Panc1 (cell line): ENCODE measurements around the gene OR6Y1. TPM values are rescaled to one million over a fixed set of nuclear protein-coding genes. Genes with fewer than 3 reads are reported as not detected.

Source experiments
- ATAC-seq: fragments of 200-7000 bp; cut with Tn5 transposase; 2 replicates; pipeline ENCODE4 v1.9.1; 2020; ENCODE audit warnings: mild to moderate bottlenecking, moderate library complexity
- BruUV-seq: library from RNA; stranded (reverse); fragments of 400-500 nt; replicated peaks from 2 replicates; lab custom pipeline; 2021; lab: Mats Ljungman, UMichigan
- CTCF ChIA-PET: fragments of 300-600 bp; sonication (Branson Sonifier 250); formaldehyde crosslinking; loops from one replicate; lab custom pipeline; 2022; ENCODE audit warnings: antibody characterized with exemption; lab: Charles Lee
- POLR2A ChIA-PET: fragments of 300-600 bp; sonication (Branson Sonifier 250); formaldehyde crosslinking; loops from one replicate; lab custom pipeline; 2022; ENCODE audit warnings: antibody characterized with exemption; lab: Charles Lee
- DNase-seq: peaks from one replicate; pipeline ENCODE4 v3.0.0-alpha.2; 2010; ENCODE audit warnings: low read depth, low spot score
- H3K27ac ChIP-seq: 2 replicates; pipeline ENCODE4 v1.5.1; 2011; ENCODE audit warnings: mild to moderate bottlenecking, low read length, inconsistent platforms
- H3K27me3 ChIP-seq: fragments of 200-500 bp; sonication (Bioruptor generic); 2 replicates; pipeline ENCODE4 v1.6.0; 2014; ENCODE audit warnings: low read length, inconsistent platforms; ENCODE audit not compliant: control insufficient read depth, insufficient read depth
- H3K36me3 ChIP-seq: fragments of 200-500 bp; sonication (Bioruptor generic); 2 replicates; pipeline ENCODE4 v1.5.1; 2014; ENCODE audit warnings: inconsistent platforms, mild to moderate bottlenecking, low read length, moderate library complexity; ENCODE audit not compliant: control insufficient read depth, insufficient read depth
- H3K4me1 ChIP-seq: 2 replicates; pipeline ENCODE4 v1.5.1; 2011; ENCODE audit warnings: inconsistent platforms, mild to moderate bottlenecking, low read length, moderate library complexity; ENCODE audit not compliant: control insufficient read depth, insufficient read depth
- H3K4me3 ChIP-seq, 2 experiments: 2 replicates each; pipeline ENCODE4 v1.5.1; 2011 to 2012; ENCODE audit warnings: low read depth in 2 of 2, low read length in 2 of 2, mild to moderate bottlenecking in 2 of 2, inconsistent platforms in 1 of 2, moderate library complexity in 1 of 2
- H3K9me3 ChIP-seq: fragments of 200-500 bp; sonication (Bioruptor generic); 2 replicates; pipeline ENCODE4 v1.5.1; 2014; ENCODE audit warnings: low read depth, mild to moderate bottlenecking, inconsistent platforms, low read length, moderate library complexity; ENCODE audit not compliant: control insufficient read depth, insufficient read depth
- CTCF ChIP-seq: fragments of 450-650 bp; IDR thresholded peaks from 2 replicates; pipeline ENCODE4 v1.5.1; 2017; ENCODE audit warnings: mild to moderate bottlenecking
- POLR2AphosphoS5 ChIP-seq: IDR thresholded peaks from 2 replicates; pipeline ENCODE4 v1.6.1; 2012; ENCODE audit warnings: mild to moderate bottlenecking, low read depth, low read length, moderate library complexity
- REST ChIP-seq, 2 experiments: IDR thresholded peaks; 2 replicates each; pipeline ENCODE4 v1.6.1; 2011 to 2012; ENCODE audit warnings: low read depth in 2 of 2, control low read depth in 1 of 2, low read length in 1 of 2, mild to moderate bottlenecking in 1 of 2, moderate library complexity in 1 of 2; ENCODE audit not compliant: insufficient read depth in 1 of 2
- SIN3A ChIP-seq: IDR thresholded peaks from 2 replicates; pipeline ENCODE4 v1.6.1; 2012; ENCODE audit warnings: low read depth, mild to moderate bottlenecking, low read length, moderate library complexity, borderline replicate concordance; ENCODE audit not compliant: insufficient read depth
- TCF7L2 ChIP-seq: IDR thresholded peaks from 2 replicates; pipeline ENCODE4 v1.6.1; 2011; ENCODE audit warnings: mild to moderate bottlenecking, low read depth, low read length, inconsistent platforms
- in situ Hi-C: cut with HindIII; loops from 2 replicates; pipeline ENCODE4 v1.10.0; 2016; ENCODE audit warnings: low sequenced_read_pairs, low pct_unique_long_range_greater_than_20kb
- intact Hi-C: fragments of 100-400 bp; cut with micrococcal nuclease; formaldehyde crosslinking; loops from one replicate; pipeline ENCODE4 v1.10.0; 2022; ENCODE audit not compliant: unreplicated experiment
- total RNA-seq: library from RNA; stranded (reverse); gene quantifications from one replicate; pipeline ENCODE4 v1.2.1, GENCODE V29; 2021; ENCODE audit not compliant: unreplicated experiment

The OR6Y1 gene
- total RNA-seq, 1 experiment from 2014 or later: not detected

- in situ Hi-C loops (no loop called here), intact Hi-C loops (no loop called here)
- POLR2A ChIA-PET: no interaction called here
- DNase-seq: no peak
- no peak for ATAC-seq
- Histone ChIP-seq H3K36me3 (no peaks in the 10 kb centered on the region), H3K27me3 (no peaks in the 10 kb centered on the region), H3K9me3 (no peaks in the 10 kb centered on the region), H3K4me1 (no peaks in the 10 kb centered on the region), H3K27ac (no peak overlapping the region), H3K4me3 (no peak overlapping the region)
- no TSS peak for BruUV-seq
- no peak for TF ChIP-seq TCF7L2
- peak; percentile 31 for TF ChIP-seq CTCF
- CTCF ChIA-PET: interaction anchor here (0.7 kb wide), 1 partner anchor 290 kb away, joined by 4 read pairs; no protein-coding TSS in a partner anchor
Observed at GRCh38 chr1:158506369-158506987, 47.7 kb downstream of the OR6Y1 start.

- no TSS peak for BruUV-seq
- Histone ChIP-seq H3K36me3 (no peaks in the 10 kb centered on the region), H3K27ac (no peak overlapping the region), H3K9me3 (no peaks in the 10 kb centered on the region), H3K4me3 (no peak overlapping the region), H3K27me3 (no peaks in the 10 kb centered on the region), H3K4me1 (no peaks in the 10 kb centered on the region)
- POLR2A ChIA-PET: no interaction called here
- ATAC-seq (no peak), DNase-seq (no peak)
- in situ Hi-C loops: no loop called here
- intact Hi-C loops: no loop called here
- CTCF ChIA-PET: interaction anchor here (1.3 kb wide), 1 partner anchor 292 kb away, joined by 5 read pairs; no protein-coding TSS in a partner anchor
- peak; percentile 6; the same call in 1 of the 2 replicates for TF ChIP-seq CTCF
- TF ChIP-seq TCF7L2: no peak
Observed at GRCh38 chr1:158496374-158496773, 57.8 kb downstream of the OR6Y1 start.

GRCh38 chr1:158494796-158495195, 59.4 kb downstream of the OR6Y1 start:
- H3K9me3 ChIP-seq: no peaks in the 10 kb centered on the region
- intact Hi-C loops (no loop called here), in situ Hi-C loops (no loop called here)
- no peaks in the 10 kb centered on the region for H3K36me3 ChIP-seq
- H3K27ac ChIP-seq: no peak overlapping the region
- ATAC-seq (no peak), DNase-seq (no peak)
- no peaks in the 10 kb centered on the region for H3K27me3 ChIP-seq
- no peaks in the 10 kb centered on the region for H3K4me1 ChIP-seq
- no peak overlapping the region for H3K4me3 ChIP-seq
- ChIA-PET POLR2A (no interaction called here), CTCF (no interaction called here)
- TF ChIP-seq SIN3A: no peak
- no peak for TF ChIP-seq TCF7L2
- TF ChIP-seq POLR2AphosphoS5: no peak
- TF ChIP-seq CTCF: no peak
- TF ChIP-seq REST (IDR thresholded peaks at IDR 0.05; ENCODE audit: insufficient read depth in 1 of 2, low read depth in 2 of 2, low read length in 1 of 2): no peak
- BruUV-seq: no TSS peak
